ENCODE data around the gene ARL2BP.
A peak's percentile ranks its signal among the peaks of the same experiment; 100 is the strongest.

Gene ARL2BP

DNA sequence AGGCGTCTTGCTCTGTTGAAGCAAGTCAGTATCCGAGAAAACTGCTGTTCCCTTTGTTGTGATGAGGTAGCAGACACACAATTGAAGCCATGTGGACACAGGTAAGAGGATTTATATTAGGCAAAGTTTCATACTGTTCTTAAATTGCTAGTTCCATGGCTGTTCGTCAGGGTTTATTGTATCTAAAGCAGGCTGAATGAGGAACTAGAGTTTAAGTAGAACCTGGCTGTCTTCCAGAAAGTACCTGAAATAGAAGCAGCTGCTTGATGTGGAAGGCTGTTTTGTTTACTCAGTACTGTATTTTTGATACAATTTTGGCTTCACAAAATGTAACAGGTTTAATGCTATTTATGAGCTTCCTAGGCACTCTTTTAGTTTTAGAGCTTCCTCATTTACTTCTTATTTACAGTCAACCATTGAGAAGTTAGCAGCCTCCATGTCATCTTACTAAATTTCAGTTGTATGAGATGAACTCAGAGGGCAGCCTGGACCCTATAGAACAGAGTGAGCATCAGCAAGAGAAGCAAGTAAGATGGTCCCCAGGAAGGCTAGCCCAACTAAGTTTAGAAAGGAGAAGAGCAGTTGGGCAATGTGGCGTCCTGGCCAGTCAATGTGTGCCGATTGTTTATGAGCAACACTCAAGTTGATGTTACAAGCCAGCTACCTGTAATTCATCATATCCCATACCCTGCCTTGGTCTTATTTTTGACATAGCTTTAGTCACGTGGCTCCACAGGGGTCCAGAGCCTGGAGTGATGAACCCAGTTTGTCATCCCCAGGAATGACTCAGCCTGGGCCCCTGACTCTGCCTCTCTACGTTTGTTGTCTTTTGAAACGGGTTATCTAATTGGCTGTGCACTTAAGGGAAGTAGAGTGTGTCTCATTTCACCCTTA is 9.7 kb upstream of the ARL2BP start:
- peak; percentile 60 to 84 (median 72) for DNase-seq

GRCh38 chr16:57236022-57236350 is 9.1 kb upstream of the ARL2BP start:
- no peak for DNase-seq

GRCh38 chr16:57238682-57239081 is 6.4 kb upstream of the ARL2BP start:
- no peak for DNase-seq

GRCh38 chr16:57239107-57239506 is 6.0 kb upstream of the ARL2BP start:
- DNase-seq, result no peak

GRCh38 chr16:57240851-57241250 is 4.2 kb upstream of the ARL2BP start:
- no peak for DNase-seq

DNA sequence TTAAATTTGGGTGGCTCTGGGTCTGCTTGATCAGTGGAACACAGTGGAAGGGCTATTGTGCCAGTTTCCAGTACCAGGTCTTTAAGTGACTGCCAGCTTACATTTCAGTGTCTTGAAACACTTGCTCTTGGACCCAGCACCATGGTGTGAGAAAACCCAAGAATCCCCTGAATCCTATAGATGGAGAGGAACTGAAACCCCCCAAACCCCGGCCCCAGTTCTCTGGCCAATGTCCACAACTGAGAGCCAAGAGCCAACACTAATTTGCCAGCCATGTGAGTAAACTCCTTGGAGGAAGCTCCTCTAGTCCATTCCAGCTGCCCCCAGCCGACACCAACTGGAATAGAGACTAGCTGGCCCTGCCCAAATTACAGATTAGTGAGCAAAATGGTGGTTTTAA is 2.4 kb upstream of the ARL2BP start:
- DNase-seq, result no peak

DNA sequence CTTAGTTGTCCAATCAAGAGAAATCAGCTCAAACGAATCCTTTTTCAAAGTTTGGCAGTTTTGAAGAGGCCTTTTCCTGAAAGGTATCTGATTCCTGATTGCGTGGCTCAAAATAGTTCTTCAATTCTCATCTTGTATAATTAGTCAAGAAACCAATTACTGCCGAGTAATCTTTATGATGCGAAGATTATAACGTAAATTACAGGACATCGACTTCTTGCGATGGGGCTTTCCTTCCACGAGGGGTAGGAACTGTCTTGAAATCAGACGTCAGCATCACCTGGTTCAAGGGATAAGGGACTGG is 644 bp upstream of the ARL2BP start:
- DNase-seq, result no peak

DNA sequence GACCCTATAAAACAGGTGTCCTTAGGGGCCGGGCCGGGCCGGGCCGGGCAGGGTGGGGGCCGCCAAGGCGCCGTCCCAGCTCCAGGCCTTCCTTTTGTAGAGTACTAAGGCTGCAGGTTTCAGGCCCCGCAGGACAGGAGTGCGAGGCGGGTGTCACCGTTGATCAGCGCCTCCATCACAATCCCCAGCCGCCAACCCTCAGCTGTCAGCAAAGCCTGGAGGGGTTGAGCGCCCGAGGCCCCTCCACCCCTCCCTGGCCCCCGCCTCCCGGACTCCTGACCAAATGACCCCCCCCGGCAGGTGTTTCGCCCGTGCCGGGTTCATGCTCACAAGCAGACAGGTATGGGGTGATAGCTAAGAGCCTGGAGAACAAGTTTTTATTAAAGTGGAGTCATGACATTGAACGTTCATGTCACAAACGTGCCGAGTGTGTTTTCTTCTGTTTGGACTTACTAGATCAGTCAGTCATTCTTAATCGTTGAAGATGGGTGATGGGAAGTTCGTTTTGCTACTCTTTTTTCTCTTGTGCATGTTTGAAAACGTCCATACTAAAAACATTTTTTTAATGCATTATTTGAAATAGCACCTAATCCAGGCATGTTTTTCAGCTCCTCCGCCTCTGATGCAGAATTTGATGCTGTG is 534 bp downstream of the ARL2BP start:
- peak in 2 of 3 experiments; percentile 36 to 79 for DNase-seq

GRCh38 chr16:57251352-57251751 is 6.3 kb downstream of the ARL2BP start:
- DNase-seq, result no peak

- DNase-seq, result no peak
These were observed 7.2 kb downstream of the ARL2BP start for GRCh38 chr16:57252148-57252721.

DNA sequence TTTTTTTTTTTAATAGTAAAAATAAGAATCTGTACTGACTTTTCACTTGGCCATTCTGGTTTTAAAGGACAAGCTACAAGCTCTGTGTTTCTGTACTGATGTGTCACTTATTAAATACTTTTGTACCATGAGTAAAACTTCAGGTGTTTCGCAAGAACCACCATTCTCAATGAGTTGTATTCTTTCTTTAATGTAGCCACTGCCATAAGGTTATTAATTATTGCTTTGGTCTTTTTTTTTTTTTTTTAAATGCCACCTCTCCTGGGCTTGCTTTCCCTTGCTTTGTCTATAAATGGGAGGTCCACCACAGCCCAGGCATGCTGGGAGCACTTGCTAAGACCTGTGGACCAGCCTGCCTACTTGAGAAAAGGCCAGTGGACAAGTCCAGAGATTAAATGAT is 8.4 kb downstream of the ARL2BP start:
- no peak for DNase-seq

- DNase-seq, result no peak
These were observed 10.8 kb downstream of the ARL2BP start for GRCh38 chr16:57255686-57256415.

DNA sequence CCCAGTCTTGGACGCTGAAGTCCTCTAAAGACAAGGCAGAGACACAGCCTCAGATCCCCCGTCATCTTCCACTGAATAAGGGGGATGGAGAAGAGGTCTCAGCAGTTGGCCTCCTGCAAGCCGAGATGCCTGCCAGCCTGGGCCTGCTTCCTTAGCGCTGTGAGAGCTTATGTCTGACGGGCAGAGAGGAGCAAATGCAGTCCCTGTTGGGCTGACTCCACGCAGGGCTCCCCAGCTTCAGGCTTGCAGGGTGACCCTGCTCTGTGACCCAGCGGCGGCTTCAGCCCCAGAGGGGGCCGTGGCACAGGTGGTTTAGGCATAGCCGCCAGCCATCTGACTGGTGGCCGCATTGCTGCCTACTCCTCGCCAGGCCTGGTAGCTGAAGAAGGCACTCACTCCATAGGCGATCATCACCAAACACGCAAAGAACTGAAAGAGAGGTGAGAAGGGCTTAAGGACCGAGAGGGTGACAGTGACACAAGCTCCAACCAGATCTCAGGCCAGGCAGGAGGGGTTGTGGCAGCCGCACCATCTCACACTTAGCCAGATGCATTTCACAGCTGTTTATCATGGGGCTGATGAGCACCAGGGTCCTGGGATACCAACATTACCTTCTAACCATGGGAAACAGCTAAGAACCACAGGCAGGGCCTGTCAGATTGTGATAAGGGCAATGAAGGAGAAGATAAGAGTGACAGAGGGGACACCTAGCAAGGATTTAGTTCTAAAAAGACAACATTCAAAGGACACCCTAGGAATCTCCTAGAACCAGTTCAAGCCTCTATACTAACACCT is 11.7 kb downstream of the ARL2BP start:
- no peak for DNase-seq

GRCh38 chr16:57257455-57258070 is 12.5 kb downstream of the ARL2BP start:
- no peak for DNase-seq

DNA sequence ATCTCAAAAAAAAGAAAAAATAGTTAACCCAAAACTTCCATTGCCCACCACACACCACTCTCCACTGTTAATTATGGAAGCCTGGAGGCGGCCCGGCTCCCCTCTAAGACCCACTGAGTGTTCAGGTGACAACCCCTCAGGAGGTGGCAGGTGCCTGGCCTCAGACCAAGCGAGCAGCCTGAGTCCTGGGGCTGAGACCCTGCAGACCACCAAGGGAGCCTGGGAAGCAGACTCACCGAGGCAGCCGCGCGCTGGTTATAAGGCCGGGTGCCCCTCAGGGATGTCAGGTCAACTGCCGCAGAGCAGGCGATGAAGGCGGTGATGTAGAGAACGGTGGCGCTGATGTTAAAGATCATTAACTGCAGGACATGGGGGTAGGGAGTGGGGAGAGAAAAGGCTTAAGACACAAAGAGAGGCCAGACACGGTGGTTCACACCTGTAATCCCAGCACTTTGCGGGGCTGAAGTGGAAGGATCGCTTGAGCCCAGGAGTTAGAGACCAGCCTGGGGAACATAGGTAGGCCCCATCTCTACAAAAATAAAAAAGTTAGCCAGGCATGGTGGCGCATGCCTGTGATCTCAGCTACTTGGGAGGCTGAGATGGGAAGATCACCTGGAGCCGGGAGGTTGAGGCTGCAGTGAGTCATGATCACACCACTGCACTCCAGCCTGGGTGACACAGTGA is 13.3 kb downstream of the ARL2BP start:
- DNase-seq, result no peak

GRCh38 chr16:57258910-57259475 is 13.9 kb downstream of the ARL2BP start:
- DNase-seq, result no peak

- DNase-seq, result no peak
These were observed 15.4 kb downstream of the ARL2BP start for GRCh38 chr16:57260294-57260929.

GRCh38 chr16:57261806-57262205 is 16.7 kb downstream of the ARL2BP start:
- no peak for DNase-seq

- no peak for DNase-seq
These were observed 17.9 kb downstream of the ARL2BP start for GRCh38 chr16:57262841-57263540.

All from NCI-H1417 (cell line).